ENCODE results near the gene OBSL1.

DNA sequence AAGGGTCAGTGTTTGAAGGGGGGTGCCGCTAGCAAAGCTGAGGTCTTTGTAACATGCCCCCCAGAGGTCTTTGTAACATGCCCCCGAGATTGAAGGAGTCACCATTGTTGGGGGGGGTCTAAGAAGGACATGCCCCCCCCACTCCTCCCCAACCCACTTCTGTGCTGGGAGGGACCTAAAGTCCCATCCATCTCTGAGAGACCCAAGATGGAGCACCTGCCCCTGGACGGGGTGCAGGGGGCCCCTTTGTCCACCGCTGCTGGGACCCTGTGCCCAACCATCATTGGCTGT is 63.0 kb downstream of the OBSL1 start:
- TF ChIP-seq, protein P1, sequence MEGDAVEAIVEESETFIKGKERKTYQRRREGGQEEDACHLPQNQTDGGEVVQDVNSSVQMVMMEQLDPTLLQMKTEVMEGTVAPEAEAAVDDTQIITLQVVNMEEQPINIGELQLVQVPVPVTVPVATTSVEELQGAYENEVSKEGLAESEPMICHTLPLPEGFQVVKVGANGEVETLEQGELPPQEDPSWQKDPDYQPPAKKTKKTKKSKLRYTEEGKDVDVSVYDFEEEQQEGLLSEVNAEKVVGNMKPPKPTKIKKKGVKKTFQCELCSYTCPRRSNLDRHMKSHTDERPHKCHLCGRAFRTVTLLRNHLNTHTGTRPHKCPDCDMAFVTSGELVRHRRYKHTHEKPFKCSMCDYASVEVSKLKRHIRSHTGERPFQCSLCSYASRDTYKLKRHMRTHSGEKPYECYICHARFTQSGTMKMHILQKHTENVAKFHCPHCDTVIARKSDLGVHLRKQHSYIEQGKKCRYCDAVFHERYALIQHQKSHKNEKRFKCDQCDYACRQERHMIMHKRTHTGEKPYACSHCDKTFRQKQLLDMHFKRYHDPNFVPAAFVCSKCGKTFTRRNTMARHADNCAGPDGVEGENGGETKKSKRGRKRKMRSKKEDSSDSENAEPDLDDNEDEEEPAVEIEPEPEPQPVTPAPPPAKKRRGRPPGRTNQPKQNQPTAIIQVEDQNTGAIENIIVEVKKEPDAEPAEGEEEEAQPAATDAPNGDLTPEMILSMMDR (IDR thresholded peaks at IDR 0.05) = no peak
- TF ChIP-seq POLR2A (IDR thresholded peaks at IDR 0.05) = no peak

Data from tibial nerve (tissue), 3 donors.